IPS-NIHi11 (cell line): ENCODE measurements around the gene PNPLA8.
"Not testable (repeated sequence)": the region's sequence is repeated elsewhere in the genome, so short reads cannot be mapped to it uniquely, and the experiment has no call there.

ENCODE experiments used
- DNase-seq: peaks from one replicate; pipeline ENCODE4 v3.0.0; 2012; ENCODE audit warnings: mixed read lengths, low spot score

PNPLA8 gene, protein sequence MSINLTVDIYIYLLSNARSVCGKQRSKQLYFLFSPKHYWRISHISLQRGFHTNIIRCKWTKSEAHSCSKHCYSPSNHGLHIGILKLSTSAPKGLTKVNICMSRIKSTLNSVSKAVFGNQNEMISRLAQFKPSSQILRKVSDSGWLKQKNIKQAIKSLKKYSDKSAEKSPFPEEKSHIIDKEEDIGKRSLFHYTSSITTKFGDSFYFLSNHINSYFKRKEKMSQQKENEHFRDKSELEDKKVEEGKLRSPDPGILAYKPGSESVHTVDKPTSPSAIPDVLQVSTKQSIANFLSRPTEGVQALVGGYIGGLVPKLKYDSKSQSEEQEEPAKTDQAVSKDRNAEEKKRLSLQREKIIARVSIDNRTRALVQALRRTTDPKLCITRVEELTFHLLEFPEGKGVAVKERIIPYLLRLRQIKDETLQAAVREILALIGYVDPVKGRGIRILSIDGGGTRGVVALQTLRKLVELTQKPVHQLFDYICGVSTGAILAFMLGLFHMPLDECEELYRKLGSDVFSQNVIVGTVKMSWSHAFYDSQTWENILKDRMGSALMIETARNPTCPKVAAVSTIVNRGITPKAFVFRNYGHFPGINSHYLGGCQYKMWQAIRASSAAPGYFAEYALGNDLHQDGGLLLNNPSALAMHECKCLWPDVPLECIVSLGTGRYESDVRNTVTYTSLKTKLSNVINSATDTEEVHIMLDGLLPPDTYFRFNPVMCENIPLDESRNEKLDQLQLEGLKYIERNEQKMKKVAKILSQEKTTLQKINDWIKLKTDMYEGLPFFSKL

DNA sequence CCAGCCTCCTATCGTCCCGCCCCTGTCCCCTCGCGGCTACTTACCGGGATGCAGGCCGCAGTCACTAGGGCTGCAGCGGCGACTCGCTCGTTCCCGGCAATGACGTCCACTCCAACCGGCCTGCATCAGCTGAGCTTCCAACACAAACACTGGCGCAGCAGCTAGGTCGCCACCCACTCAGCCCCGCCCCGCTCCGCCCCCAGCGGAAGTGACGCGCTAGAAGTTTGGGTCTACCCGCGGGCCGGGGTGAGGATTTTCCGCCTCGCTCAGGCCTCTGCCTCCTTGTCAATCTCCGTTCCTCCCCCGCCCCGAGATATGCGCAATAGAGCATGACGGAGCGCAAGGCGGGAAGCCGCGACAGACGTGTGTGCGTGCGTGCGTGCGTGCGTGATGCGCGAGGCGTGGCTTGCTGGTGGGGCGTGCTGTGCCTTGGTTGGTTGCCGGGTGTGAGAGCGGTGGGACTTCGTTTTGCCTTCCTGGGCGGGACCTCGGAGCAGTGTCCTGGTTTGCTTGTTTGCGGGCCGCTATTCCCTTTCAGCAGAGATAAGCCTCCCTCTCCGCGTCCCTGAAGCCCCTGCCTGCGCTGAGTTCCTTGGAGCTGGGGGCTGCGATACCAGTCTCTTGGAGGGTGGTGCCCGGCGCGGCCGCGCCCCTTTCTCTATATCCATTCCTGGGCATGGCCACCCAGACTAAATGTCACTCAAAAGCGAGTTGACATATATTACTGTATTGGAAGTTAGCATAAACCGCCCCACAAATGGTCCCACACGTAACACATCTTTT, at the start of gene PNPLA8:
TSS of gene PNPLA8 (minus strand) at position 151 of the 783 bp plus-strand sequence. CDS start 10,644 bp downstream, outside the sequence.
- peak; percentile 95 for DNase-seq

DNA sequence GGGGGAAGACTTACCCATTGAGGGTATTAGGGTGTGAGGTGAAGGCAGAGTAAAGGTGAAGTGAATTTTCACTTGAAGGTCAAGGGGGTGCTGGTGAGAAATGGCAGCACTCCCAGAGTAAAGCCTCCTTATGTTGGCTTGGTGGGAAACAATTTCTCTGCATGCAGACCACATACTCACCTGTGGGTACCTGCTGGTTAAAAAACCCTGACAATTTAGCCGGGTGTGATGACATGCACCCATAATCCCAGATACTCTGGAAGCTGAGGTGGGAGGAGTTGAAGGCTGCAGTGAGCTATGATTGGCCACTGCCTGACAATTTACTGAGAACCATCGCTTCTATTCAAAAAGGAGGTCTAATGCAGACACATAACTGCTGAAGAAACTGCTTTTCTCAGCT, 49.2 kb upstream of the PNPLA8 start:
- no peak for DNase-seq

DNA sequence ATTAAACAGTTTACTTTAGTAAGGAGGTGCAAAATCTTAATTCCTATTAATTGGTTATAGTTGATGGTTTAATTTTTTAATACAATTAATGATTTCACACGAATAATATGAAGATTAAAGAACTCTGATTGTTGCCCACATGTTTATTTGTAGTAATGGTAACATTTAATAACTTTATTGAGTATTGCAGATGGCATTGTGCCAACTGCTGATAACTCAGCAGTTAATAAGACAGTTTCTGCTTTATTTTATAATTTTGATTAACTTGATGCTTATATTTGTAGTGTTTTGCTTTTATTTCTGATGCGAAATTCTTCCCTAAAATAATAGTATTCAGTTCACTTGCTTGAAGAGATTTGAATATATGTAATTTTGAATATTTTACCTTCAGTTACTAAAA, 46.5 kb upstream of the PNPLA8 start:
- DNase-seq: no peak

DNA sequence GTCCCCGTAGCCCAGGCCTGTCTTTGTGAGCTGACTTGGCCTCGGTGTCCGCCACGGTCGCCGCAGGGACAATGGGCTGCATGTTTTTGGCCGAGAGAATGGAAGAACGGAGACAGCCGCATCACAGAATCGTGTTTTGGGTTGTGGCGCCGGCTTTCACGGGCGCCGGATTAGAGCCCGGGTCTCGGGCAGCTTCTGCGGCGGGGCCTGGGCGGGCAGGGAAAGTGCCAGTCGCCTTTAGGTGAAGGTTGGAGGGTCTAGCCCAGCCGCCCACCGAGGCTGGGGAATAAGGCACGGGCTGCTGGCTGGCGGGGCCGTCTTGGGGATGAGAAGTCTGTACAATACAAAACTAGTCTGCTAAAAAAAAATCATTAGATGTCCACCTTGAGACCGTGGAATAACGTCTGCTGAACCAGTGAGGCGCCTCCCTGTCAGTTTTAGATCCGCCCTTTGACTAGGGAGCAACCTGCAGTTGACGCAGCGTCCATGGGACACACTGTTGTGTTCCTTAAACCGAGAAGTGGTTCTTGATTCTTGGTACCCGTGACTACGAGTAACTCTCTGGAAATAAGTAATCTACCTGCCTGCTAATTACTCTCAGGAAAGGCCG, 44.3 kb upstream of the PNPLA8 start:
- DNase-seq: peak; percentile 50

DNA sequence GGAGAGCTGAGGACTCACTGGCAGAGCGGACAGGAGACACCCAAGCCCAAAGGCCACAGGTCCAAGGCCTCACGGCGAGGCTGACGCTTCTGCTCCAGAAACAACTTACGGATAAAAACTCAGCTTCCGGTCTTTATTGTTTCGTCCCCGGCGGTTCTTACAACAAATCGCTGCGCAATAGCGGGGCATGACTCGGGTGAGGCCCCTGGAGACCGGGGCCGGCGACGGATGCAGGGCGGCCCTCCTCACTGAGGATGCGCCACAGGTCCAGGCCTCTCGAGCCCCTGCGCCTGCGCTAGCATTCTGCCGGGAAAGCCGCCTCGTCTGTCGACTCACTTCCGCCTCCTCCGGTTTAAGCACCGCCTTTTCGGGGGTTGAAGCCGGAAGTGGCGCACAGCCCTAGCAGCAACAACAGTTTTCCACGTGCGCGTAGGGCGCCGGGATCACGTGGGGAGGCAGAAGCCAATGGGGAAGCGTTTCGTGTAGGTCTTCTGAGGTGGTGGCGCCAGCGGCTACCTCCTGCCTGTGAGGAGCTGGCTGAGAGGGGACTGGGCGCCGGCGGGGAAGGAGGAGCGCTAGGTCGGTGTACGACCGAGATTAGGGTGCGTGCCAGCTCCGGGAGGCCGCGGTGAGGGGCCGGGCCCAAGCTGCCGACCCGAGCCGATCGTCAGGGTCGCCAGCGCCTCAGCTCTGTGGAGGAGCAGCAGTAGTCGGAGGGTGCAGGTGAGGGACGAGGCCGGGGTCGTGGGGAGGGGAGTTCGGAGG, 43.6 kb upstream of the PNPLA8 start, which contains the start of the genes DNAJB9 and THAP5:
TSS of gene DNAJB9 (plus strand) at position 494 of the 765 bp plus-strand sequence. CDS start 1,853 bp downstream, outside the sequence.
TSS of gene THAP5 (minus strand) at position 326 of the 765 bp plus-strand sequence. CDS start at position 189, 137 bp downstream.
- DNase-seq: peak; percentile 98

DNA sequence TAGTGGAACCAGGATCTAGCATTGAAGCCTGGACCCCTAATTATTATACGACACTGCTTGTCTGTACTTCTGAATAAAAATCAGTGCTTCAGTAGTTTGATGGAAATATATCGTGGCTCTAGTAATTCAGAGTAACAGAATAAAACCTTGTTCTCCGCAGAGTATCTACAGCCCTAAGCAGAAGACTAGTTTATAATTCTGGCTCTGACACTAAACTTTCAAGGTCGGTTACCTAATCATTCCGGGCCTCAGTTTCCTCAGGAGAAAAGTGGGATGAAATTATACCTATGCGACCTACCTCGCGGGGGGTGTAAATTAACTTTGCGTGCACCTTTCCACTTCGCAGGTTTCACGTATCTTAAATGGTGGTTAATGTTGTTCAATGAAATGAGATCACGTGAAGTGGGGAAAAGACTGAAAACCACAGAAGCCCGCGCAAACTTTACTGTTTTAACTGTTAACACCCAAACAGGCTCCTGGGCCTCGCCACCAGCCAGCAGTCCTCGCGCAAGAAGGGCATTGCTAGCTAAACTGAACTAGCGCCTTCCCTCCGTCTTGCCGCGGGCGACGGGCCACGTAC, 43.0 kb upstream of the PNPLA8 start:
- DNase-seq: no peak

DNA sequence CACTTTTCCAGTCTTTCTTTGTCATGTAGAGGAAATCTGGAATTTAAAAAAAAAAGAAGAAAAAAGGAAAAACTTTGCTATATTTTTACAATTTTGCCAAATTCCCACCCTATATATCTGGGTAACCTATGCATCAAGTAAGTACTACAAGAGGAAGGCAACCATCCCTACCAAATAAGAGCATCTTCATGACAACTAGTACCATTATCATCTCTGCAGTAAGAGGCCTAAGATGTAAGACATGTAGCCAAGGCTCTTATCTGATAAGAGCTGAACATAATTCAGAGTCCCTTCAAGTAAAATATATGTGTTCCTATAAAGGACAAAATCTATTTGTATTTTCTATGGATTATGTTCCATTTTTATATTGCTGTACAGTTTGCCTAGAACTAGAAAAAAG, 40.1 kb upstream of the PNPLA8 start:
- no peak for DNase-seq

DNA sequence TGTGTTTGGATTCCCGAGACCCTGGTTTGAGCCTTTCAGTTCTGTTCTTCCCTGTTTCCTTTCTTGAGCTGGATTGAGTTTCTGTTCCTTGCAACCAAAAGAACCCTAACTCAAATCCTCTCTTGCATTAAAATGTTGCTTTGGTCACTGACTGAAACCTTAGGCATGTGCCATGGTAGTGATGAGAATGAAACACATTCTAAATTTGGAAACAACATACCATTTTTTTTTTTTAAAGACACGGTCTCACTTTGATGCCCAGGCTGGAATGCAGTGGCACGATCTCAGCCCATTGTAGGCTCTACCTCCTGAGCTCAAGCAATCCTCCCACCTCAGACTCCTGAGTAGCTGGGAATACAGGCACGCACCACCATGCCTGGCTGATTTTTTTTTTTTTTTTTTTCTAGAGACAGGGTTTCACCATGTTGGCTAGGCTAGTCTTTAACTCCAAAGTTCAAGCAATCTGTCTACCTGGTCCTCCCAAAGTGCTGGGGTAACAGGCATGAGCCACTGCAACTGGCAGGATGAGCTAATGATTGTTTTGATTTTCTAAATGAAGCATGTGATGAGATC, 35.2 kb upstream of the PNPLA8 start:
- no peak for DNase-seq

DNA sequence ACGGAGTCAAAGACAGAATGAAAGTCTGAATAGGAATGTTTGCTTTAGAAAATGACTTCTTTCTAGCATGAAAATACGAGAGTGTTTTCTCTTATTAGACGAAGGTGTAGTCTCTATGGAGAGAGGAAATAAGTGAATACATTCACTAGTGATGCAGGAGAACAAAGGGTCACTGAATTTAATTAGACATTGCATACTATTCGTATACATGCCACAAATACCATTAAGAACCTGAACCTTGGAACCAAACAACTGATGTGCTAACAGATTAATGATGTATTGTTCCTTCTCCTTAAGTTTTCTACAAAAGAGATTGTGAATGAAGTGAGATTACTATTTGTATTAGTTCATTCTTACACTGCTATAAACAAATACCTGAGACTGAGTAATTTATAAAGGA, 33.3 kb upstream of the PNPLA8 start:
- no peak for DNase-seq

DNA sequence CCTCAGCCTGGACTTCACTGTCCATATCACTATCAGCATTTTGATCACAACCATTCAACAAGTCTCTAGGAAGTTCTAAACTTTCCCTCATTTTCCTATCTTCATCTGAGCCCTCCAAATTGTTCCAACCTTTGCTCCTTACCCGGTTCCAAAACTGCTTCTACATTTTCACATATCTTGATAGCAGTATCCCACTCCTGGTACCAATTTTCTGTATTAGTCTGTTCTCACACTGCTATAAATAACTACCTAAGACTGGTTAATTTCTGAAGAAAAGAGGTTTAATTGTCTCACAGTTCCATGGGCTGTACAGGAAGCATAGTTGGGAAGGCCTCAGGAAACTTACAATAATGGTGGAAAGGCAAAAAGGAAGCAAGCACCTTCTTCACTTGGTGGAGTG, 31.7 kb upstream of the PNPLA8 start:
- DNase-seq: no peak

DNA sequence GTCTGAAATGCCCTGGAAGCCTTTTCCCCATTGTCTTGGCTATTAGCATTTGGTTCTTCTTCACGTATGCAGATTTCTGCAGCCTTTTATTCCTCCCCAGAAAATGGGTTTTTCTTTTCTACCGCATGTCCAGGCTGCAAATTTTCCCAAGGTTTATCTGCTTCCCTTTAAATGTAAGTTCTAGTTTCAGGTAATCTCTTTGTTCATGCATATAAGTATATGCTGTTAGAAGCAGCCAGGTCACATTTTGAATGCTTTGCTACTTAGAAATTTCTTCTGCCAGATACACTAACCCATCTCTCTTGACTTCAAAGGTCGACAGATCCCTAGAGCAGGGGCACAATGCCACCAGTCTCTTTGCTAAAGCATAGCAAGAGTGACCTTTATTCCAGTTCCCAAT, 31.3 kb upstream of the PNPLA8 start:
- DNase-seq: no peak

DNA sequence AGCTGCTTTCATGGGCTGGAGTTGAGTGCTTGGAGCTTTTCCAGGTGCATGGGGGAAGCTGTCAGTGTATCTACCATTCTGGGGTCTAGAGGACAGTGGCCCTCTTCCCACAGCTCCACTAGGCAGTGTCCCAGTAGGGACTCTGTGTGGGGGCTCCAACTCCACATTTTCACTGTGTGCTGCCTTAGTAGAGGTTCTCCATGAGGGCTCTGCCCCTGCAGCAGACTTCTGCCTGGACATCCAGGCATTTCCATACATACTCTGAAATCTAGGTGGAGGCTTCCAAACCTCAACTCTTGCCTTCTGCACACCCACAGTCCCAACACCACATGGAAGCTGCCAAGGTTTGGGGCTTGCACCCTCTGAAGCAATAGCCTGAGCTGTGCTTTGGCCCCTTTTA, 30.7 kb upstream of the PNPLA8 start:
- DNase-seq: not testable (repeated sequence)

DNA sequence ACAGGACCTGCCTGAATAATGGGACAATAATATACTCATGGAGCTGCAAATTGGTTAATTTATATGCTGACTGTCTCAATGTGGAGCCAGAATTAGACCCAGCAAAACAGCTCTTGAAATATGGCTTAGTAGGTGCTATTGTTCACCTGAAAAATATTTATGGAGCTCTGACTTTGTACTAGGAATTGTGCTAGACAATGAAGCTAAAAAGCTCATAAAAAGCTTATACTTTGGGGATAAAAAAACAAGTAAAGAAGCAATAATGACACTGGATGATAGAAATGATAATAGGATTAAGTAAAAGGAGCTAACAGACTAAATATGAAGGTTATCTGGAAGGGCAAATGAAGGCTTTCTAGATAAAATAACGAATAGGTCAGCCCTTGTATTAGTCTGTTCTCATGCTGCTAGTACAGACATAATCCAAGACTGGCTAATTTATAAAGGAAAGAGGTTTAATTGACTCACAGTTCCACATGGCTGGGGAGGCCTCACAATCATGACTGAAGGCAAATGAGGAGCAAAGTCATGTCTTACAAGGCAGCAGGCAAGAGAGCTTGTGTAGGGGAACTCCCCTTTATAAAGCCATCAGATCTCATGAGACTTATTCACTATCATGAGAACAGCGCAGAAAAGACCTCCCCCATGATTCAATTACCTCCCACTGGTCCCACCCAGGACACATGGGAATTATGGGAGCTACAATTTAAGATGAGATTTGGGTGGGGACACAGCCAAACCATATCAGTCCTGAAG, 22.4 kb upstream of the PNPLA8 start:
- DNase-seq: not testable (repeated sequence)

DNA sequence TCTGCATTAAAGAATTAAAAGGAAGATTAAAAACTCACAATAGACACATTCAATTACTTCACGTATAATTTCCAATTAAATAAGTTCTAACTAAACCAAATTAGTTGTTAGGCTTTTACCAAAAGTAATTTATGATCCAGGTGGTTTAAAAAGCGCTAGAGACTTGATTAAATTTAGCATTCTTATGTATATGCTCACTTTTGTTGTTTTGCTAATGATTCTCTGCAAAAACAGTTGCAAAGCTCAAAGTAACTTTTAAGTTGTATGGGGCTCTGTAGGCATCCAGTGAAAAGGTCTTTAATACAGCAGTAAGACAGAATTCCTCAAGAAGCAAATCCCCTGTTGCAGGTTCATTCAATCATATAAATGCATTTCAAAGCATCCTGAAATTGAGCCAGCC, 15.5 kb upstream of the PNPLA8 start:
- DNase-seq: peak; percentile 14

DNA sequence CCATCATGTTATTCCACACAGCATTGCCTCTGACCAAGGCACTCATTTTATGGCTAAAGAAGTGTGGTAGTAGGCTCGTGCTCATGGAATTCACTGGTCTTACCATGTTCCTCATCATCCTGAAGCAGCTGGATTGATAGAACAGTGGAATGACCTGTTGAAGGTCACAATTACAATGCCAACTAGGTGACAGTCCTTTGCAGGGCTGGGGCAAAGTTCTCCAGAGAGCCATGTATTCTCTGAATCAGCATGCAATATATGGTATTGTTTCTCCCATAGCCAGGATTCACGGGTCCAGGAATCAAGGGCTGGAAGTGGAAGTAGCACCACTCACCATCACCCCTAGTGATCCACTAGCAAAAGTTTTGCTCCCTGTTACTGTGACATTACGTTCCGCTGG, 12.8 kb upstream of the PNPLA8 start:
- not testable (repeated sequence) for DNase-seq

DNA sequence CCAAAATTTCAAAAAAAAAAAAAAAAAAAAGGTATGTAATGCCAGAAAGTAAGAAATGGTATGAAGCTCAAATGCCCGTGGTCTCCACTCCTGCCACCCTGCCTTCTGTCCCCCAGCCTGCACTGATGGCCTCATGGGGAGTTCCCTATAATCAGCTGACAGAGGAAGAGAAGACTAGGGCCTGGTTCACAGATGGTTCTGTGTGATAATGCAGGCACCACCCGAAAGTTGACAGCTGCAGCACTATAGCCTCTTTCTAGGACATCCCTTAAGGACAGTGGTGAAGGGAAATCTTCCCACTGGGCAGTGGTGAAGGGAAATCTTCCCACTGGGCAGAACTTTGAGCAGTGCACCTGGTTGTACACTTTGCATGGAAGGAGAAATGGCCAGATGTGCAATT, 12.3 kb upstream of the PNPLA8 start:
- DNase-seq: not testable (repeated sequence)

DNA sequence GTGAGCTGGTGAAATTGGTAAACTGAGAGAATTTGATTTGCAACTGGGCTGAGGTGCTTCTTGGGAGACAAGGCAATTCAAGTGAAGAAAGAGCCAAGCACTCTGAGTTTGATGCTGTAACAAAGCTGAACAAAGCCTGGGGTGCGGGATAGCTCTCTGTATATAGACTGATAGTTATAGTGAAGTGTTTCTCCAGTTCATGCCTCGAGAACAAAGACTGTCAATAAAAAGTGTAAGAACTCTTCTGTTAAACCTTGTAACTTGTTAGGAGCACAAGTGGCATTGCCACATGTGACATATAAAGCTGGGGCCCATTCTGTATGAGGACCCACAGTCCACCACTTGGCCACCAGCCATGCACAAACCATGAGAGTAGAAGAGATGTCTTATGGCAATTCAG, 11.3 kb upstream of the PNPLA8 start:
- DNase-seq: no peak

DNA sequence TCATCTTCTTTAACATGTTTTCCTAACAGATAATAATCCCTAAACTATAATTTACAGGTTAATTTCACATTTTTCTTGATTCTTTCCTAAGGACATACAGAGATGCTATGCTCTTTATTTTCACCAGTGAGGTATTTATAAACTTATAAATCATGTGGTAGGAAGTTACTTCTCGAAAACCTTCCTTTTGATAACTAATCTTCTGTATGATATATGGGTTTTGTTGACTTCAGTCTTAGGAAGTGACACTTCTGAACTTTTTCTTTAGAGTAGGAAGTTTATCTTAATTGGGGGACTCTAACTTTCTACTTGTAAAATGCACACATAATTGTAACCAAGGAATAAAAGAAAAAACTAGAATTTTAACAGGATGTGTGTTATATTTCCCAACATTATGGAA, 9.8 kb upstream of the PNPLA8 start:
- DNase-seq: no peak

DNA sequence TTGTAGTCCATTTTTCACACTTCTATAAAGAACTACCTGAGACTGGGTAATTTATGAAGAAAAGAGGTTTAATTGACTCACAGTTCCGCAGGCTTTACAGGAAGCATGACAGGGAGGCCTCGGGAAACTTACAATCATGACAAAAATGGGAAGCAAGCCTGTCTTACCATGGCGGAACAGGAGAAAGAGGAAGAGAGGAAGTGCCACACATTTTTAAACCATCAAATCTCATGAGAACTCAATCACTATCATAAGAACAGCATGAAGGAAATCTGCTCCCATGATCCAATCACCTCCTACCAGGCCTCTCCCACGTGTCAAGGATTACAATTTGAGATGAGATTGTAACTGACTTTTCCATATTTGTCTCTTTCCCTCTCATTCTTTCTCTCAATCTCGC, 9.3 kb upstream of the PNPLA8 start:
- DNase-seq: no peak

DNA sequence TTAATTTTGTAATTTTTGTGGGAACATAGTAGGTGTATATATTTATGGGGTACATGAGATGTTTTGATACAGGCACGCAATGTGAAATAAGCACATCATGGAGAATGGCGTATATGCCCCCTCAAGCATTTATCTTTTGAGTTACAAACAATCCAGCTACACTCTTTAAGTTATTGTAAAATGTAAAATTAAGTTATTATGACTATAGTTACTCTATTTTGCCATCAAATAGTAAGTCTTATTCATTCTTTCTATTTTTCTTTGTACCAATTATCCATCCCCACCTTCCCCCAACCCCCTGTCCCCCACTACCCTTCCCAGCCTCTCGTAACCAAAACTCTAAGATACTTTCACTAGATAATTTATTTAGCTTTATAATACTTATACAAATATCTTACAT, 7.8 kb upstream of the PNPLA8 start:
- no peak for DNase-seq
